ENCODE results near the gene TMEM231. TPM values are rescaled to one million over a fixed set of nuclear protein-coding genes. Genes with fewer than 3 reads are reported as not detected.

TMEM231 gene
- total and polyA plus RNA-seq, 2 experiments from 2014 or later, result 17.1 to 20.3 TPM

DNA sequence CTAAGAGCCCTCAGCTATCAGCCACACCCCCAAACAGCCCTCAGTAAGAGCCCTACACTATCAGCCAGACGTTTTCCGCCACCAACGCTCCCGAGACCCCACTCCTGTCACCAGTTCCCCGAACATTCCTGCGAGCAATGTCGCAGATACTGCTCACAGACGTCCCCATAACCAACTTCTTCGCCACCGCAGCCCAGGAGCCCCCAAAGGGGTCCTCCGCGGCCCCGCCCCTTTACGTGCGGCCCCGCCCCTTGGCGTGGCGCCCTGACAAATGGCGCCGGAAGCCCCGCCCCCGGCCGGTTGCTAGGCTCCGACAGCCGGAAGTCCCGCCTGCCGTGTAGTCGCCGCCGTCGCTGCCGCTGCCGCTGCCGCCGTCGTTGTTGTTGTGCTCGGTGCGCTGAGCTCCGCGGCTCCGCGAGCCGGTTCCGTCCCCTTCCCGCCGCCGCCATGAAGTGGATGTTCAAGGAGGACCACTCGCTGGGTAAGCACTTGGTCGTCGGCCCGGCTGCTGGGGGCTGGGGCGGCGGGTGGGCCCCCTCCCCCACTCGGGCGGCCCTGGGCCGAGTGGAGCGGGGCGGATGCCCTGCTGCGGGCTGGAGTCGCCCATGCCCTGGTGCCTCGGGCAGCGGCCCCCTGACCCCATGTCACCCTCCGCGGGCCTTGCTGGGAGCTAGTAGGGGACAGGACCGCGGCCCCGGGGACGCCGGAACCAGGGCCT is 10.1 kb upstream of the TMEM231 start, which contains the start of gene GABARAPL2:
Gene GABARAPL2 (plus strand): TSS at position 340 of the 718 bp plus-strand sequence. CDS start 108 bp downstream, at position 448.
- Histone ChIP-seq H3K36me3 (peaks cover 32% of the 10 kb centered on the region), H3K4me3 (peak within 1 kb of the TSS; percentile 86), H3K9me3 (ENCODE audit: low read depth) (no peaks in the 10 kb centered on the region), H3K27ac (peak within 1 kb of the TSS; percentile 89), H3K4me1 (ENCODE audit: low read depth) (no peaks in the 10 kb centered on the region), H3K27me3 (no peaks in the 10 kb centered on the region)
- TF ChIP-seq, protein P1, sequence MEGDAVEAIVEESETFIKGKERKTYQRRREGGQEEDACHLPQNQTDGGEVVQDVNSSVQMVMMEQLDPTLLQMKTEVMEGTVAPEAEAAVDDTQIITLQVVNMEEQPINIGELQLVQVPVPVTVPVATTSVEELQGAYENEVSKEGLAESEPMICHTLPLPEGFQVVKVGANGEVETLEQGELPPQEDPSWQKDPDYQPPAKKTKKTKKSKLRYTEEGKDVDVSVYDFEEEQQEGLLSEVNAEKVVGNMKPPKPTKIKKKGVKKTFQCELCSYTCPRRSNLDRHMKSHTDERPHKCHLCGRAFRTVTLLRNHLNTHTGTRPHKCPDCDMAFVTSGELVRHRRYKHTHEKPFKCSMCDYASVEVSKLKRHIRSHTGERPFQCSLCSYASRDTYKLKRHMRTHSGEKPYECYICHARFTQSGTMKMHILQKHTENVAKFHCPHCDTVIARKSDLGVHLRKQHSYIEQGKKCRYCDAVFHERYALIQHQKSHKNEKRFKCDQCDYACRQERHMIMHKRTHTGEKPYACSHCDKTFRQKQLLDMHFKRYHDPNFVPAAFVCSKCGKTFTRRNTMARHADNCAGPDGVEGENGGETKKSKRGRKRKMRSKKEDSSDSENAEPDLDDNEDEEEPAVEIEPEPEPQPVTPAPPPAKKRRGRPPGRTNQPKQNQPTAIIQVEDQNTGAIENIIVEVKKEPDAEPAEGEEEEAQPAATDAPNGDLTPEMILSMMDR (IDR thresholded peaks at IDR 0.05; ENCODE audit: low read depth, low read length), result no peak
- DNase-seq (ENCODE audit: low read depth in 1 of 2, low spot score in 1 of 2), result peak; percentile 80 to 96

DNA sequence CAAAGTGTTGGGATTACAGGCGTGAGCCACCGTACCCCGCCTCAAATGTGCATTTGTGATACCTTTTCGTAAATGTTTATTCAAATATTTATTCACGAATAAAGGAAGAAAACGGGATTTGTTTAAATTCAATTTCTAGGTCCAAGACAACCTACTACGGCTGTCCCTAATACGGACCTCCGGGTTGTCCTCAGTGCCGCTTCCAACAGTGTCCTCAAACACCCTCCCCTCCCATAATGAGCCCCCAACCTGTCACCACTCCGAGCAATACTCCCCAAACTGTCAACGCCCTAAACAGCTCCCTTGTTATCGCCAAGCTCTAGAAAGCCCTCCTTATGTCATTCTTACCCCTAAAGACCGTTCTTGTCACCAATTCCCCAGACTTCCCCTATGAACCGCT is 9.6 kb upstream of the TMEM231 start:
- H3K4me3 ChIP-seq, result peak overlapping the region; percentile 86
- no peaks in the 10 kb centered on the region for H3K4me1 ChIP-seq (ENCODE audit: low read depth)
- H3K9me3 ChIP-seq (ENCODE audit: low read depth), result no peaks in the 10 kb centered on the region
- no peak for DNase-seq (ENCODE audit: low read depth in 1 of 2, low spot score in 1 of 2)
- H3K36me3 ChIP-seq, result peaks cover 28% of the 10 kb centered on the region
- H3K27me3 ChIP-seq, result no peaks in the 10 kb centered on the region
- peak overlapping the region; percentile 89 for H3K27ac ChIP-seq
- TF ChIP-seq, protein P1 (IDR thresholded peaks at IDR 0.05; ENCODE audit: low read depth, low read length), result no peak

DNA sequence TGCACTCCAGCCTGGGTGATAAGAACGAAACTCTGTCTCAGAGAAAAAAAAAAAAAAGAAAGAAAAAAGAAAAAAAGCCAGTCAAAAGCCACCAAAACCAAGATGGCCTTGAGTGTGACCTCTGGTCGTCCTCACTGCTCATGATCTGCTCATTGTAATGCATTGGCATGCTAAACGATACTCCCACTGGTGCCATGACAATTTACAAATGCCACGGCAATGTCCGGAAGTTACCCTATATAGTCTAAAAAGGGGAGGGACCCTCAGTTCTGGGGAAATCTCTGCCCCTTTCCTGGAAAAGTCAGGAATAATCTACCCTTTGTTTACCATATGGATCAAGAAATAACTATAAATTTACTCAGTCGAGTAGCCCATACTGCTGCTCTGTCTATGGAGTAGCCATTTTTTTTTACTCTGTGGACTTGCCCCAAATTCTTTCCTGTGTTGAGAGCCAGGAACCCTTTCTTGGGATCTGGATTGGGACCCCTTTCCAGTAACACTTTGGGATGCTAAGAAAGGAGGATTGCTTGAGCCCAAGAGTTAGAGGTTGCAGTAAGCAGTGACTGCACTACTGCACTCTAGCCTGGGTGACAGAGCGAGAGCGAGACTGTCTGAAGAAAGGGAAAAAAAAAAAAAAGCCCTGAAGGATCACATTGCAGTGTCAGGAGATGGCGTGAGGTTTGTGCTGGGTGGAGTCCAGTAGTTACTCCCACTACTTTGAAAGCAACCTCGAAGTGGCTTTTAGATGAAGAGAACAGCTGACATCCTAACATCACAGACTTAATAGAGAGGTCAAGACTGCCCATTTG is 3.7 kb upstream of the TMEM231 start:
- Histone ChIP-seq H3K36me3 (no peaks in the 10 kb centered on the region), H3K4me1 (ENCODE audit: low read depth) (peaks cover 24% of the 10 kb centered on the region), H3K27ac (no peak overlapping the region), H3K27me3 (no peaks in the 10 kb centered on the region), H3K9me3 (ENCODE audit: low read depth) (no peaks in the 10 kb centered on the region), H3K4me3 (no peak overlapping the region)
- TF ChIP-seq, protein P1 (IDR thresholded peaks at IDR 0.05; ENCODE audit: low read depth, low read length), result no peak
- peak; percentile 23 to 66 for DNase-seq (ENCODE audit: low read depth in 1 of 2, low spot score in 1 of 2)

DNA sequence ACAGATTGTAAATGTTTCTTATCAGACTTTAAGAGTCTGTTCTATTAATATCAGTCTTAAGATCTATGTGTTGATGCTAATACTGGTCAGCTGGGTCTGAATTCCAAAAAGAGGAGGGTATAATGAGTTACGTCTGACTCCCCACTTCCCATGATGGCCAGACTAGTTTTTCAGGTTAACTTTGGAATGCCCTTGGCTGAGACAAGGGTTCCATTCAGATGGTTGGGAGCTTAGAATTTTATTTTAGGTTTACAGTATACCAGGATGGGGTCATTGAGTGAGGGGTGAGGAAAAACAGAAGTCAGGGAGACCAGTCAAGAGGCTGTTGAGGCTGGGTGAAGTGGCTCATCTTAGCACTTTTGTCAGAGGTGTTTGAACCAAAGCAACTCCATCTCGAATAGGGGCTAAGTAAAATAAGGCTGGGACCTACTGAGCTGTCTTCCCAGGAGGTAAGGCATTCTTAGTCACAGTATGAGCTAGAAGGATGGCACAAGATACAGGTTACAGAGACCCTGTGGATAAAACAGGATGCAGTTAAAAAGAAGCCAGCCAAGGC is 2.9 kb upstream of the TMEM231 start:
- Histone ChIP-seq H3K9me3 (ENCODE audit: low read depth) (no peaks in the 10 kb centered on the region), H3K4me3 (no peak overlapping the region), H3K4me1 (ENCODE audit: low read depth) (peaks cover 28% of the 10 kb centered on the region), H3K27me3 (no peaks in the 10 kb centered on the region), H3K27ac (peak overlapping the region; percentile 12), H3K36me3 (no peaks in the 10 kb centered on the region)
- TF ChIP-seq, protein P1 (IDR thresholded peaks at IDR 0.05; ENCODE audit: low read depth, low read length), result no peak
- DNase-seq (ENCODE audit: low read depth in 1 of 2, low spot score in 1 of 2), result peak in 1 of 2 donors; percentile 84

DNA sequence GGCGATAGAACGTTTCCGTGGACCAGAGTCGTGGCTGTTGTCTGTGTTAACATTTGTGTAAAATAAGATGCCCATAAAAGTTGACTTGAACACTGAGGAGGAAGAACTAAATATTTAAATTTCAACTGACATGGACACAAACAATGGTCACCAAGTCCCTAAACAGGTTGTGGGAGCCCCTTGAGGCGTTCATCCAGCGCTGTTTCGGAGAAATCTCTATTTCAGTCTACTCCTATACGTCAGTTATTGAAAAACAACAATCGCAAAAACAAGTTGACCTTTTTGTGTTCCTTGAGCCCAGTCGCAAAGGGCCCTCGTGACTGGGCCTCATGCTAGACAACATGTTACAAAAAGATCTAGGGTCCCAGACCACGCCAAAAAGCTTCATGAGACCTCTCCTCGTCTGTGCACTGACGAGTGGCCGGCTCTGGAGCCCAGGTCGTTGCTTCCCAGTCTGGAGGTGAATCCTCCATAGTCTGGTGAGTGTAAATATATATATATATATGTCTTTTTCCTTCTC is 439 bp upstream of the TMEM231 start:
- Histone ChIP-seq H3K27ac (peak overlapping the region; percentile 37), H3K4me3 (peak overlapping the region; percentile 57), H3K9me3 (ENCODE audit: low read depth) (no peaks in the 10 kb centered on the region), H3K27me3 (no peaks in the 10 kb centered on the region), H3K4me1 (ENCODE audit: low read depth) (peaks cover 28% of the 10 kb centered on the region), H3K36me3 (no peaks in the 10 kb centered on the region)
- no peak for DNase-seq (ENCODE audit: low read depth in 1 of 2, low spot score in 1 of 2)
- TF ChIP-seq, protein P1 (IDR thresholded peaks at IDR 0.05; ENCODE audit: low read depth, low read length), result no peak

Measured in cardiac muscle cell (in vitro differentiated cells and primary cell).